Sigmoid colon (tissue), 7 donors: ENCODE data around the gene CAT. TPM values are rescaled to one million over a fixed set of nuclear protein-coding genes. Genes with fewer than 3 reads are reported as not detected.

Experiments
- DNase-seq: peaks from one replicate; pipeline ENCODE4 v3.0.0-alpha.2; 2019
- H3K27ac ChIP-seq, 4 donors: fragments of 200-600 bp; sonication (generic); one replicate each; pipeline ENCODE4 v1.5.1; 2016 to 2019; ENCODE audit warnings: mild to moderate bottlenecking in 1 of 4
- H3K27me3 ChIP-seq, 3 donors: fragments of 200-600 bp; sonication (generic); one replicate each; pipeline ENCODE4 v1.5.1; 2019; ENCODE audit warnings: mild to moderate bottlenecking in 1 of 3
- H3K36me3 ChIP-seq, 4 donors: fragments of 200-600 bp; sonication (generic); one replicate each; pipeline ENCODE4 v1.5.1; 2016 to 2019
- H3K4me1 ChIP-seq, 4 donors: fragments of 200-600 bp; sonication (generic); one replicate each; pipeline ENCODE4 v1.5.1; 2017 to 2019
- H3K4me3 ChIP-seq, 4 donors: fragments of 200-600 bp; sonication (generic); one replicate each; pipeline ENCODE4 v1.5.1; 2017 to 2019; ENCODE audit warnings: mild to moderate bottlenecking in 2 of 4, moderate library complexity in 1 of 4
- H3K9me3 ChIP-seq, 4 donors: fragments of 200-600 bp in 3 of 4; sonication (generic) in 3 of 4; one replicate each; pipeline versions ENCODE4 v1.5.1 to v1.6.1; 2013 to 2019
- EP300 ChIP-seq, 4 donors: sonication (generic); formaldehyde crosslinking; IDR thresholded peaks; one replicate each; pipeline ENCODE4 v1.6.1; 2017; ENCODE audit warnings: antibody characterized with exemption in 4 of 4
- POLR2A ChIP-seq, 2 donors: fragments of 450-650 bp; IDR thresholded peaks; one replicate each; pipeline ENCODE4 v1.6.1; 2016; ENCODE audit warnings: antibody characterized with exemption in 2 of 2, mild to moderate bottlenecking in 2 of 2, moderate library complexity in 2 of 2
- POLR2AphosphoS5 ChIP-seq, 4 donors: sonication (generic); formaldehyde crosslinking; IDR thresholded peaks; one replicate each; pipeline ENCODE4 v1.6.1; 2017; ENCODE audit warnings: antibody characterized with exemption in 4 of 4
- WGBS, 2 donors: extraction: QIAGEN DNeasy Blood & Tissue Kit; methylation state at CpG; one replicate each; pipeline ENCODE4 v1.1.7; 2013; 5-methylcytosine and 5-hydroxymethylcytosine counted together
- intact Hi-C: fragments of 100-400 bp; cut with DNase I; formaldehyde crosslinking; loops from one replicate; pipeline ENCODE4 v1.15.1; 2023
- polyA plus RNA-seq, 3 donors: library from polyadenylated mRNA; stranded (reverse); fragments of 200-250 nt; gene quantifications; one replicate each; pipeline ENCODE4 v1.2.3, GENCODE V29; 2013
- total RNA-seq, 4 donors: library from RNA; depleted of rRNA; stranded (reverse); fragments of >200 nt; gene quantifications; one replicate each; pipeline ENCODE4 v1.1.0, GENCODE V29; 2016
- TF ChIP-seq, protein P1 (sequence below), 4 experiments: fragments of 450-650 bp in 3 of 4; fragments of 200-600 bp in 1 of 4; IDR thresholded peaks; one replicate each; pipeline ENCODE4 v1.5.1; 2016 to 2019; ENCODE audit warnings: antibody characterized with exemption in 4 of 4, mild to moderate bottlenecking in 3 of 4, moderate library complexity in 2 of 4
- donor health status: healthy with polysubstance abuse.
- donor health status: Bipolar disorder and iron deficiency.
- donor health status: healthy.

The CAT gene
- total and polyA plus RNA-seq, 7 donors: 64.1 to 164 (median 87.5) TPM

DNA sequence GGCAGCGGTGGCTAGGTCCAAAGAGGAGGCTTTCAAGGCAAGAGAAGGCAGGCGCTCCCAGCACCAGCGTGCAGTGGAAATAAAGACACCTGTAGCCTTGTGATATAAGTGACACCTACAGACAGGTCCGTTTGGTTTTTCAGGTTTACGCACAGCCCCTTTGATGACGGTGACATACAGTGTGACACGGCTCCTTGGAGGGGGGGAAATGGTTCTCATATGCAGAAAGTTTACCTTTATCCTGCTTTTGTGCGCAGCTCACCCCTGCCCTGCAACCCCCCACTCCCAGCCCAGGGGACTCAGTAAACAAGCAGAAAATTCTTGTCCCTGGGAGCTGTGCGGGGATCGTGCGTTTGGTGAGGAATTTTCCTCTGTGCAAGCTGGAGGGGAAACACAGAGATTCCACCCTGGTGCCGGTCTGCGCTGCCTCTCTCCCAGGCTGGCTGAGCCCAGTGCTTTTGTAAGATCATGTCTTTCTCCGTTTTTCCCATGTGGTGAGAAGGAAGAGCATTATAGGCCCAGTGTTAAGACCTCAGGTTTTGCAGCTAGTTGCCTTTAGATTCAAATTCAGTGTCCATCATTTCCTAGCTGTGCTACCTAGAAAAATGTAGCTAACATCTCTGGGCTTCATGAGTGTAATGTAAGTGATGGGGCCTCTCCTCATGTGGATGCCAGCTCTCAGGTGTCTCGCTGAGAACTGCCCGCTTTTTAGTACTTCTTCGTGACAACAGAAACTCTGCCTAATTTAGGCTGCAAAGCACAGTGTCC lies 75.1 kb downstream of the CAT start, which contains the start of gene ELF5:
TSS of gene ELF5 (minus strand) at position 113 of the 768 bp plus-strand sequence. CDS start 8,045 bp downstream, outside the sequence.
- TF ChIP-seq EP300 (IDR thresholded peaks at IDR 0.05) (no peak), POLR2AphosphoS5 (IDR thresholded peaks at IDR 0.05) (no peak), POLR2A (IDR thresholded peaks at IDR 0.05) (no peak)
- TF ChIP-seq, protein P1, sequence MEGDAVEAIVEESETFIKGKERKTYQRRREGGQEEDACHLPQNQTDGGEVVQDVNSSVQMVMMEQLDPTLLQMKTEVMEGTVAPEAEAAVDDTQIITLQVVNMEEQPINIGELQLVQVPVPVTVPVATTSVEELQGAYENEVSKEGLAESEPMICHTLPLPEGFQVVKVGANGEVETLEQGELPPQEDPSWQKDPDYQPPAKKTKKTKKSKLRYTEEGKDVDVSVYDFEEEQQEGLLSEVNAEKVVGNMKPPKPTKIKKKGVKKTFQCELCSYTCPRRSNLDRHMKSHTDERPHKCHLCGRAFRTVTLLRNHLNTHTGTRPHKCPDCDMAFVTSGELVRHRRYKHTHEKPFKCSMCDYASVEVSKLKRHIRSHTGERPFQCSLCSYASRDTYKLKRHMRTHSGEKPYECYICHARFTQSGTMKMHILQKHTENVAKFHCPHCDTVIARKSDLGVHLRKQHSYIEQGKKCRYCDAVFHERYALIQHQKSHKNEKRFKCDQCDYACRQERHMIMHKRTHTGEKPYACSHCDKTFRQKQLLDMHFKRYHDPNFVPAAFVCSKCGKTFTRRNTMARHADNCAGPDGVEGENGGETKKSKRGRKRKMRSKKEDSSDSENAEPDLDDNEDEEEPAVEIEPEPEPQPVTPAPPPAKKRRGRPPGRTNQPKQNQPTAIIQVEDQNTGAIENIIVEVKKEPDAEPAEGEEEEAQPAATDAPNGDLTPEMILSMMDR (IDR thresholded peaks at IDR 0.05): no peak
- H3K9me3 ChIP-seq: no peaks in the 10 kb centered on the region
- DNase-seq: no peak
- H3K4me3 ChIP-seq: no peak within 1 kb of the TSS
- intact Hi-C loops: no loop called here
- H3K36me3 ChIP-seq: no peaks in the 10 kb centered on the region
- 87 to 88% methylated on average over 17 of the region's 17 CpGs for WGBS, 2 donors
- H3K27ac ChIP-seq: no peak within 1 kb of the TSS
- H3K4me1 ChIP-seq: no peaks in the 10 kb centered on the region
- no peaks in the 10 kb centered on the region for H3K27me3 ChIP-seq

DNA sequence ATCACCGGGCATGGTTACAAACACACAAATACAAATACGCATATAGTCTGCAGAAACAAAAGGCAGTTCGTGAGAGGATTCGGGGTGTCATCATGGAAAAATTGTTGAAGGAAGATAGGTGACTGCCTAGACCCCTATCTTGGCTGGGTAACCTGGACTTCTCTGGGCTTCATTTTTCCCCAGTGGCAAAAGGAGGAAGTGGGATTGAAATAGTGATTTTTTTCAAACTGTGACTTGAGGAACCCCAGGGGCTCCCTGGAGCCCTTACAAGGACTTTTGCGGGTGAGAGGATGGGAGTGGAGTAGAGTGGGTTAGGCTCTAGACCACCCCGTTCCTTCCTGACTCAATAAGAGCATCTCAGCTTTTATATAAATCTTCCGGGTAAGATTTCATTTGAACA lies 75.9 kb downstream of the CAT start:
- no peaks in the 10 kb centered on the region for H3K36me3 ChIP-seq
- DNase-seq: no peak
- H3K9me3 ChIP-seq: no peaks in the 10 kb centered on the region
- no peaks in the 10 kb centered on the region for H3K27me3 ChIP-seq
- no peaks in the 10 kb centered on the region for H3K4me1 ChIP-seq
- intact Hi-C loops: no loop called here
- 89 to 91% methylated on average over 7 of the region's 7 CpGs for WGBS, 2 donors
- H3K4me3 ChIP-seq: no peak overlapping the region
- TF ChIP-seq POLR2A (IDR thresholded peaks at IDR 0.05): no peak
- TF ChIP-seq, protein P1 (IDR thresholded peaks at IDR 0.05): no peak
- no peak overlapping the region for H3K27ac ChIP-seq

DNA sequence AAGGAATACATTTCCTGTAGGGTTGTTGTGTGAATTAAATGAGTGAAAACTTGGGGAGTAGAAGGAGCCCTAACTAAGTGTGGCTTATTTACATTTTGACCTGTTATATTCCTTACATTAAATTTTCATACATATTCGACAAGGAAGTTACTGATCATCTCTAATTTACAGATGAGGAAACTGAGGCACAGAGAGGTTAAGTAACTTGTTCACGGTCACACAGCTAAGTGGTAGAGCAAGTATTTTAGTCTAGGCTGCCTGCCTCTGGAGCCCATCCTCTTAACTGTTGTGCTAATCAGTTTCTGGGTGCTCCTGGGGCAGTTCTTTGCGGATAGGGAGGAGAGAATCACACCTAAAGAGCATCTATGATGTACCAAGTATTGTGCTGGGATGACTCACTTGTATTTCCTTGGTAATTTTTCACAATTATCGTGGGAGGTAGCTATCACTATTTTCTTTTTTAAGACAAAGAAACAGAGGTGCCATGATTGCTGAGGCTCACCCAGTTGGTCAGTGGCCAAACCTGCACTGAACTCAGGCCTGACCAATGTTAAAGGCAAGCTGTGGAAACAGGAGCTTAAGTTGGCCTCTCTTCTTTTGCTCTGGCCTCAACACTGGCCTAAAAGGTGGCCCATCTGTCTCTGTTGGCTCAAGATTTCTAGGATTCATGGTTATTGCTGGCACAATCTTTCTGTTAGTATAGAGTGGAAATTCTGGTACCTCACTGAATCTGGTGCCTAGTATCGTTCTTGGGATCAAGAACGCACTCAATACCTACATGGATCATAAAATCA lies 77.7 kb downstream of the CAT start:
- Histone ChIP-seq H3K27ac (no peak overlapping the region), H3K9me3 (no peaks in the 10 kb centered on the region), H3K36me3 (no peaks in the 10 kb centered on the region), H3K4me3 (no peak overlapping the region), H3K4me1 (no peaks in the 10 kb centered on the region), H3K27me3 (no peaks in the 10 kb centered on the region)
- no peak for DNase-seq
- intact Hi-C loops: no loop called here
- TF ChIP-seq EP300 (IDR thresholded peaks at IDR 0.05): no peak
- no peak for TF ChIP-seq POLR2AphosphoS5 (IDR thresholded peaks at IDR 0.05)
- TF ChIP-seq POLR2A (IDR thresholded peaks at IDR 0.05): no peak
- TF ChIP-seq, protein P1 (IDR thresholded peaks at IDR 0.05): no peak
- 90 to 92% methylated on average over 6 of the region's 6 CpGs for WGBS, 2 donors

DNA sequence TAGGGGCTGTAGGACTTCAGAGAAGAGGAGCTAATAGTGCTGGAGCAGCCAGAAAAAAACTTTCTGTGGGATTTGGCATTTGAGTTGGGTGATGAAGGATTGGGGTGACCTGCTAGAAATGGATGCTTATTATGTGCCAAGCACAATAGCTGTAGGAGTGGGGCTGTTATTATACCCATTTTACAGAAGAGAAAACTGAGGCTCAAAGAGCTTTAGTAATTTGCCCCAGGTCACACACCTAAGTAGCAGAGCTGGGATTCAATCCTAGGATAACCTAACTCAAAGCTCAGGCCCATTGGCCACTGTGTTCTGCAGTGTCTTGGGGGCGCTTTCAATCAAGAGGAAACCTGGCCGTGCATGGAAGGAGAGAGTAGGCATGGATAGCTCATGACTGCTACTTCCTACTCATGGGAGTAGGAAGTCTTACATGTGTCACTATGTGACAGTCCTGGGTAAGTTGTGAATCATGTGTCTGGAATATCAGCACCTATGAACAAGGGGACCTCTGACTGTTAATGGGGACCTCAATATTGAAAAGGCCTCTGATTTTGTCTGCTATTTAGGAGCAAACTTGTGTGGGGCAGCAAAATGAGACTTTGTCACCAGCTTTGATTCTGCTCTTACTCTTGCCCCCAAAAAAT lies 81.0 kb downstream of the CAT start:
- Histone ChIP-seq H3K27me3 (no peaks in the 10 kb centered on the region), H3K27ac (no peak overlapping the region), H3K36me3 (no peaks in the 10 kb centered on the region), H3K9me3 (no peaks in the 10 kb centered on the region), H3K4me1 (no peaks in the 10 kb centered on the region), H3K4me3 (no peak overlapping the region)
- intact Hi-C loops: no loop called here
- TF ChIP-seq POLR2AphosphoS5 (IDR thresholded peaks at IDR 0.05) (no peak), POLR2A (IDR thresholded peaks at IDR 0.05) (no peak), EP300 (IDR thresholded peaks at IDR 0.05) (no peak)
- TF ChIP-seq, protein P1 (IDR thresholded peaks at IDR 0.05): no peak
- 91 to 92% methylated on average over 2 of the region's 2 CpGs for WGBS, 2 donors
- no peak for DNase-seq
